Measurements from ENCODE around the gene RAD50.

The RAD50 gene

GRCh38 chr5:132658381-132659302 is 101.9 kb downstream of the RAD50 start:
- in situ Hi-C loops (cut with MboI; ENCODE audit: low sequenced_read_pairs) = no loop called here

- in situ Hi-C loops (cut with MboI; ENCODE audit: low sequenced_read_pairs) = no loop called here
Observed at GRCh38 chr5:132659598-132660493, 103.1 kb downstream of the RAD50 start.

GRCh38 chr5:132661231-132662003 is 104.6 kb downstream of the RAD50 start:
- in situ Hi-C loops (cut with MboI; ENCODE audit: low sequenced_read_pairs) = no loop called here

GRCh38 chr5:132662004-132662401 is 105.2 kb downstream of the RAD50 start:
- in situ Hi-C loops (cut with MboI; ENCODE audit: low sequenced_read_pairs) = no loop called here

GRCh38 chr5:132662925-132663770 is 106.4 kb downstream of the RAD50 start:
- in situ Hi-C loops (cut with MboI; ENCODE audit: low sequenced_read_pairs) = no loop called here

- in situ Hi-C loops (cut with MboI; ENCODE audit: low sequenced_read_pairs) = no loop called here
Observed at GRCh38 chr5:132663771-132664695, 107.3 kb downstream of the RAD50 start.

GRCh38 chr5:132664696-132665209 is 108.0 kb downstream of the RAD50 start:
- in situ Hi-C loops (cut with MboI; ENCODE audit: low sequenced_read_pairs) = no loop called here

- in situ Hi-C loops (cut with MboI; ENCODE audit: low sequenced_read_pairs) = no loop called here
Observed at GRCh38 chr5:132665574-132666080, 108.8 kb downstream of the RAD50 start.

GRCh38 chr5:132666310-132667123 is 109.7 kb downstream of the RAD50 start:
- in situ Hi-C loops (cut with MboI; ENCODE audit: low sequenced_read_pairs) = no loop called here

- in situ Hi-C loops (cut with MboI; ENCODE audit: low sequenced_read_pairs) = no loop called here
Observed at GRCh38 chr5:132667309-132667708, 110.5 kb downstream of the RAD50 start.

- in situ Hi-C loops (cut with MboI; ENCODE audit: low sequenced_read_pairs) = no loop called here
Observed at GRCh38 chr5:132667761-132668705, 111.3 kb downstream of the RAD50 start.

GRCh38 chr5:132668706-132669454 is 112.1 kb downstream of the RAD50 start:
- in situ Hi-C loops (cut with MboI; ENCODE audit: low sequenced_read_pairs) = no loop called here

GRCh38 chr5:132669455-132669820 is 112.7 kb downstream of the RAD50 start:
- in situ Hi-C loops (cut with MboI; ENCODE audit: low sequenced_read_pairs) = no loop called here

GRCh38 chr5:132669966-132670882 is 113.4 kb downstream of the RAD50 start:
- in situ Hi-C loops (cut with MboI; ENCODE audit: low sequenced_read_pairs) = no loop called here

- in situ Hi-C loops (cut with MboI; ENCODE audit: low sequenced_read_pairs) = no loop called here
Observed at GRCh38 chr5:132671000-132671399, 114.2 kb downstream of the RAD50 start.

All from HL-60/S4 (cell line).